Measurements from ENCODE around the gene CCNT2.
"Not testable (repeated sequence)": the region's sequence is repeated elsewhere in the genome, so short reads cannot be mapped to it uniquely, and the experiment has no call there.

CCNT2 gene

DNA sequence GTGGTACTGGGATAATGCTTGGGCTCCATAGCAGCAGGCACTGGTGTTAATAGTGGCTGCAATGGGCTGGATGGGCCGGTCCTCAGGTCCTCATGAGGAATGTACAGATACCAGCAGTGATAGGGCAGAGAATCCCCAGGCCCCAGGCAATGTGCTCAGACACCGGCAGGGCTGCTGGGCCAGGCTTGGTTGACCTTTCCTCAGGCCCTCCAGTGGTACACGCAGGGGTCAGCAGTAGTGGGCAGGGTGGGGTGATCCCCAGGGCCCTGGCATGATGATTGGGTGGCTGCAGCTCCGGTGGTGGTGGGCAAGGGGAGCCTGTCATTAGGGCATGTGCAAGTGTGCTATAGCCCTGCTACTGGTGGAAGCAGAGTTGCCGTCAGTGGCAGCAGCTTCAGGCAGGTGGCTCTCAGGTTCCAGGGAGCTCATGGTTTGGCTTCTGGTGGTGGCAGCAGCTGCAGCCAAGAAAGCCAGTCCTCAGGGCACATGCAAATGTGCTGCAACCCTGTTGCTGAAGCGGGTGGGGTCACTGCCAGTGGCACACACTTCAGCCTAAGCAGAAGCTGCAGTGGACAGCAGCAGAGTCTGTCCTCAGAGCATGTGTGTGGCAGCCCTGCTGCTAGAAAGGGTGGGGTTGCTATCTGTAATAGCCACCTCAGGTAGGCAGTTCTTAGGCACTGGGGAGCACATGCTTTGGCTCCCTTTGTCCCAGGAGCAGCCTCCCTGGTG lies 56.8 kb downstream of the CCNT2 start:
- Histone ChIP-seq H3K27ac (no peak overlapping the region), H2AFZ (no peak overlapping the region), H3K9ac (no peak overlapping the region), H3K4me2 (ENCODE audit: low read length) (no peak overlapping the region), H3K9me3 (ENCODE audit: control insufficient read depth, low read length) (no peaks in the 10 kb centered on the region), H3K79me2 (no peaks in the 10 kb centered on the region), H3K4me1 (no peaks in the 10 kb centered on the region), H3K27me3 (ENCODE audit: control insufficient read depth, insufficient read depth, low read length) (no peaks in the 10 kb centered on the region), H3K36me3 (ENCODE audit: control insufficient read depth, insufficient read depth, low read length) (no peaks in the 10 kb centered on the region), H3K4me3 (ENCODE audit: low read depth, low read length) (no peak overlapping the region)
- no peak for TF ChIP-seq CTCF (IDR thresholded peaks at IDR 0.05)

DNA sequence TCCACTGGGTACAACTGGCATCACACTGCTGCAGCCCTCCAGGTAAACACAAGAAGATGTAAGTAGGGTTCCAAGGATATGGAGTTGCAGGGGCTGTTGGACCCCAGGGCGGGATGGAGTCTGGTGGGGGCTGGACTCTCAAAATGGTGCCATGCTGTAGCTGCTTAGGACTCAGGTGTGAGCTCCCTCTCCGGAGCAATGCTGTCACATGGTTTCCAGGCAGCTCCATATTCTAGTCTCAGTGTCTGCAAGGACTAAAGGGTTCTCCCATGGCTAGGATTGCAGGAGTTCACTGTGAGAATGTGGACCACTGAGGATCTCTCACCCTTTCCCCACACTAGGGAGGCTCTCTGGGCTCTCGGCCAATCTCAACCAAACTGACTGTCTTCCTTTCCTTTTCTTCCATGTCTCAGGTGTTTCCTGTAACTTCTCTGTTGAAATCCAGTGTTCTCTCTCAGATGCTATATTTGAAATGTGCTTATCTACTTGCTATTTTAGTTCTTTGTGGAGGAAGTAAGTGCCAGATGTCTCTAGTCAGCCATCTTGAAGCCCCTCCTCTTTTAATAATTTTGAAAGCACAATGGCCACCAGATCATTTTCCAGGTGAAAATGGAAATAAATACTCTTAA lies 57.6 kb downstream of the CCNT2 start:
- no peaks in the 10 kb centered on the region for H3K4me1 ChIP-seq
- H2AFZ ChIP-seq = no peak overlapping the region
- no peak overlapping the region for H3K27ac ChIP-seq
- H3K79me2 ChIP-seq = no peaks in the 10 kb centered on the region
- TF ChIP-seq CTCF (IDR thresholded peaks at IDR 0.05) = no peak
- no peaks in the 10 kb centered on the region for H3K36me3 ChIP-seq (ENCODE audit: control insufficient read depth, insufficient read depth, low read length)
- no peak overlapping the region for H3K4me3 ChIP-seq (ENCODE audit: low read depth, low read length)
- no peak overlapping the region for H3K4me2 ChIP-seq (ENCODE audit: low read length)
- no peaks in the 10 kb centered on the region for H3K27me3 ChIP-seq (ENCODE audit: control insufficient read depth, insufficient read depth, low read length)
- no peaks in the 10 kb centered on the region for H3K9me3 ChIP-seq (ENCODE audit: control insufficient read depth, low read length)
- H3K9ac ChIP-seq = no peak overlapping the region

GRCh38 chr2:134977104-134977503 lies 58.5 kb downstream of the CCNT2 start:
- not testable (repeated sequence) for H3K79me2 ChIP-seq; H3K27me3 ChIP-seq (ENCODE audit: control insufficient read depth, insufficient read depth, low read length); H3K4me3 ChIP-seq (ENCODE audit: low read depth, low read length); H3K9ac ChIP-seq; H3K27ac ChIP-seq; H3K4me1 ChIP-seq; H3K4me2 ChIP-seq (ENCODE audit: low read length); H3K9me3 ChIP-seq (ENCODE audit: control insufficient read depth, low read length); H2AFZ ChIP-seq; H3K36me3 ChIP-seq (ENCODE audit: control insufficient read depth, insufficient read depth, low read length)

DNA sequence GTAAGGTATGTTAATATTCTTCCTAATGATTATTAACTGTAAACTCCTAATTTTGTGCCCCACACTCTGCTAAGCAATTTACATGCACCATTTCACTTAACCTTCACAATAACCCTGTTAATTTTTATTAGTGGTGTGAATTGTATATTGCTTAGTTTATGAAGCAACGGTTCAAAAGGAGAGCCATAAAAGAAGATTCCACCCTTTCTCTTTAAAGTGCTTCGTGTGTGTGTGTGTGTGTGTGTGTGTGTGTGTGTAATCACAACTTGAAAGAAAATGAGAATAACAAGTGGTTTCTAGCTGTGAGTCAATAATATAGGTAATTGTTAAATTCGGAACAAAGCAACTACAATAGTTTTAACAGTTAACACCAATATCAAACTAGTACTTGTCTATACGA lies 60.6 kb downstream of the CCNT2 start:
- H2AFZ ChIP-seq = no peak overlapping the region
- H3K27me3 ChIP-seq (ENCODE audit: control insufficient read depth, insufficient read depth, low read length) = no peaks in the 10 kb centered on the region
- H3K79me2 ChIP-seq = no peaks in the 10 kb centered on the region
- H3K9ac ChIP-seq = no peak overlapping the region
- no peaks in the 10 kb centered on the region for H3K9me3 ChIP-seq (ENCODE audit: control insufficient read depth, low read length)
- no peak overlapping the region for H3K4me2 ChIP-seq (ENCODE audit: low read length)
- no peaks in the 10 kb centered on the region for H3K4me1 ChIP-seq
- H3K4me3 ChIP-seq (ENCODE audit: low read depth, low read length) = no peak overlapping the region
- H3K27ac ChIP-seq = no peak overlapping the region
- no peaks in the 10 kb centered on the region for H3K36me3 ChIP-seq (ENCODE audit: control insufficient read depth, insufficient read depth, low read length)
- TF ChIP-seq CTCF (IDR thresholded peaks at IDR 0.05) = no peak

DNA sequence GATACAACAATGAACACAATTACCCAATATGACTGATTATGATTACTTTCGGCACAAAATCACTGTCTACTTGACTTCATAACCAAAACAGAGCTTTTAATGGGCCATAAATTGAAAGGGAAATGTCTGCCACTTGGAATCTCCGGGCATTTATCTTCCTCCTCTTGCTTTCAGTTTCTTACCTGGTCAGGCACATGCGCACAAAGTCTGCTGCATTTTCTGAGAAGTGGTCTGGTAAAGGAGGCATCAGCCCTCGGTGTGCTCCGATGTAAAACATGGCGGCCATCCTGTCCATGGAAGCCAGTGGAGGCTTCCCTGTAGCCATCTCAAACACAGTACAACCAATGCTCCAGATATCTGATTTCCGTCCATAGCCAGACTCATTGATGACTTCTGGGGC lies 62.0 kb downstream of the CCNT2 start:
- Histone ChIP-seq H3K79me2 (no peaks in the 10 kb centered on the region), H3K27me3 (ENCODE audit: control insufficient read depth, insufficient read depth, low read length) (no peaks in the 10 kb centered on the region), H3K9ac (no peak overlapping the region), H3K9me3 (ENCODE audit: control insufficient read depth, low read length) (no peaks in the 10 kb centered on the region), H3K4me1 (no peaks in the 10 kb centered on the region), H3K36me3 (ENCODE audit: control insufficient read depth, insufficient read depth, low read length) (no peaks in the 10 kb centered on the region), H3K27ac (no peak overlapping the region), H3K4me2 (ENCODE audit: low read length) (no peak overlapping the region), H3K4me3 (ENCODE audit: low read depth, low read length) (no peak overlapping the region), H2AFZ (no peak overlapping the region)
- no peak for TF ChIP-seq CTCF (IDR thresholded peaks at IDR 0.05)

Data from parathyroid adenoma (tissue), 2 donors.